Subcutaneous abdominal adipose tissue (tissue), 5 donors: ENCODE results near the gene GLT8D1.
"Not testable (repeated sequence)": the region's sequence is repeated elsewhere in the genome, so short reads cannot be mapped to it uniquely, and the experiment has no call there.

Source experiments
- H3K27ac ChIP-seq: one replicate; pipeline ENCODE4 v1.7.0; 2013; ENCODE audit warnings: low read depth, mild to moderate bottlenecking, inconsistent platforms, low read length, moderate library complexity
- H3K27me3 ChIP-seq, 5 donors: one replicate each; pipeline ENCODE4 v1.7.0; 2013; ENCODE audit warnings: low read length in 5 of 5, inconsistent platforms in 1 of 5; ENCODE audit not compliant: control insufficient read depth in 5 of 5, insufficient read depth in 4 of 5
- H3K36me3 ChIP-seq, 5 donors: one replicate each; pipeline ENCODE4 v1.7.0; 2013; ENCODE audit warnings: low read length in 5 of 5; ENCODE audit not compliant: control insufficient read depth in 5 of 5, insufficient read depth in 5 of 5
- H3K4me1 ChIP-seq, 5 donors: one replicate each; pipeline ENCODE4 v1.7.0; 2013; ENCODE audit warnings: low read length in 5 of 5, mild to moderate bottlenecking in 3 of 5, moderate library complexity in 1 of 5; ENCODE audit not compliant: control insufficient read depth in 5 of 5, insufficient read depth in 5 of 5
- H3K4me3 ChIP-seq, 5 donors: one replicate each; pipeline ENCODE4 v1.7.0; 2013; ENCODE audit warnings: low read length in 5 of 5, low read depth in 1 of 5
- H3K9ac ChIP-seq, 5 donors: one replicate each; pipeline ENCODE4 v1.7.0; 2013; ENCODE audit warnings: low read length in 5 of 5, mild to moderate bottlenecking in 4 of 5, moderate library complexity in 3 of 5
- H3K9me3 ChIP-seq, 5 donors: one replicate each; pipeline ENCODE4 v1.7.0; 2013; ENCODE audit warnings: low read length in 5 of 5; ENCODE audit not compliant: control insufficient read depth in 5 of 5
- donor health status: healthy.
- donor health status: healthy.
- donor health status: healthy.
- donor health status: healthy.
- donor health status: healthy.

The GLT8D1 gene

DNA sequence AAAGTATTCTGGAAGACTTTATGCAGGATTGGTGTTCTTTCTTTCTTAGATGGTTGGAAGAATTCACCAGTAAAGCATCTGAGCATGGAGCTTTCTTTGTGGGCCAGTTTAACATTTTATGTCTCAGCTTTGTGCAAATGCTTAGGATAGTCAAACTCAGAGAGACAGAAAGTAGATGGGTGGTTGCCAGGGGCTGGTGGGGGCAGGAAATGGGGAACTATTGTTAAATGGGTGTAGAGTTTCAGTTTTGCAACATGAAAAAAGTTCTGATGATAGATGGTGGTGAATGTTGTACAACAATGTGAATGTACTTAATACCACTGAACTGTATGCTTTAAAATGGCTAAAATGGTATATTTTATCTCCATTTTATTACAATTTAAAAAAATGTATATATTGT lies 25.1 kb upstream of the GLT8D1 start:
- Histone ChIP-seq H3K27me3 (no peaks in the 10 kb centered on the region), H3K4me3 (no peak overlapping the region), H3K36me3 (peaks cover 17 to 31% (median 25%) of the 10 kb centered on the region in 5 donors), H3K9ac (no peak overlapping the region), H3K27ac (no peak overlapping the region), H3K4me1 (no peaks in the 10 kb centered on the region), H3K9me3 (no peaks in the 10 kb centered on the region)

DNA sequence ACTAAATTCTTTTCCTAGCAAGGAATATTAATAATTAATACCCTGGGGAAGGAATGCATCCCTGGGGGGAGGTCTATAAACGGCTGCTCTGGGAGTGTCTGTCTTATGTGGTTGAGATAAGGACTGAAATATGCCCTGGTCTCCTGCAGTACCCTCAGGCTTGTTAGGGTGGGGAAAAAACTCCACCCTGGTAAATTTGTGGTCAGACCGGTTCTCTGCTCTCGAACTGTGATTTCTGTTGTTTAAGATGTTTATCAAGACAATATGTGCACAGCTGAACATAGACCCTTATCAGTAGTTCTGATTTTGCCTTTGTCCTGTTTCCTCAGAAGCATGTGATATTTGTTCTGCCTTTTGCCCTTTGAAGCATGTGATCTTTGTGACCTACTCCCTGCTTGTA lies 23.2 kb upstream of the GLT8D1 start:
- not testable (repeated sequence) for H3K4me3 ChIP-seq, H3K27ac ChIP-seq, H3K9me3 ChIP-seq, H3K9ac ChIP-seq, H3K4me1 ChIP-seq, H3K27me3 ChIP-seq
- peaks cover 11 to 27% (median 18%) of the 10 kb centered on the region in 5 donors for H3K36me3 ChIP-seq

DNA sequence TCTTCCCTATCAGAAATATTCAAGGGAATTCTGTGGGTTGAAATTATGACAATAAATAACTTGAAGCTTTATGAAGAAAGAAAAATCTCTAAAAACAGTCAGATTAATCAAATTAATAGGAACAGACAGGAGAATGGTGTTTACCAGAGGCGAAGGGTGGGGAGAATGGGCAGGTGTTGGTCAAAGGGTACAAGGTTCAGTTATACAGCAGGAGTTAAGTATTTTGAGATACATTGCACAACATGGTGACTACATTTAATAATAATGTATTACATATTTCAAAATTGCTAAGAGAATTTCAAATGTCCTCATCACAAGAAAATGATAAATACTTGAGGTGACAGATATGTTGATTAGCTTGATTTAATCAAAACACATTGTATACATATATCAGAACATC lies 18.9 kb upstream of the GLT8D1 start:
- Histone ChIP-seq H3K27ac (no peak overlapping the region), H3K9ac (no peak overlapping the region), H3K27me3 (no peaks in the 10 kb centered on the region), H3K36me3 (peaks cover 0 to 3% (median 0%) of the 10 kb centered on the region in 5 donors), H3K4me3 (no peak overlapping the region), H3K9me3 (no peaks in the 10 kb centered on the region), H3K4me1 (peaks cover 0 to 4% (median 0%) of the 10 kb centered on the region in 5 donors)

DNA sequence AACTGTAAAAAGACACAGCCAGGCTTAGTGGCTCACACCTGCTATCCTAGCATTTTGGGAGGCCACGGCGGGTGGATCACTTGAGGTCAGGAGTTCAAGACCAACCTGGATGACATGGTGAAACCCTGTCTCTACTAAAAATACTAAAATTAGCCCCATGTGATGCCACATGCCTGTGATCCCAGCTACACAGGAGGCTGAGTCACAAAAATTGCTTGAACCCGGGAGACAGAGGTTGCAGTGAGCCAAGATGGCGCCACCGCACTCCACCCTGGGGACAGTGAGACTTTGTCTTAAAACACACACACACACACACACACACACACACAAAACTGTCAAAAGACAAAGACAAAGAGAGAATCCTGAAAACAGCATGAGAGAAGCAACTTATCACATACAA lies 18.3 kb upstream of the GLT8D1 start:
- Histone ChIP-seq H3K27me3 (no peaks in the 10 kb centered on the region), H3K9ac (no peak overlapping the region)

DNA sequence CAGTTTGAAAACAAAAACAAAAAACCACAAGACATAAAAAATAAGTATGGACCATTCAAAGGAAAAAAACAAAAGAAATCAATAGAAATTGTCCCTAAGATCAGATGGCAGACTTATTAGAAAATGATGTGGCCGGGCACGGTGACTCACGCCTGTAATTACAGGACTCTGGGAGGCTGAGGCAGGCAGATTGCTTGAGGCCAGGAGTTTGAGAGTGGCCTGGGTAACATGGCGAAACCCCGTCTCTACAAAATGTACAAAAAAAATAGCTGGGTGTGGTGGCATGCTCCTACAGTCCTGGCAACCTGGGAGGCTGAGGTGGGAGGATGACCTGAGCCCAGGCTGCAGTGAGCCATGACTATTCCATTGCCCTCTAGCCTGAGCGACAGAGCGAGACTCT lies 16.9 kb upstream of the GLT8D1 start:
- Histone ChIP-seq H3K27me3 (no peaks in the 10 kb centered on the region), H3K4me1 (peaks cover 0 to 4% (median 0%) of the 10 kb centered on the region in 5 donors), H3K9ac (no peak overlapping the region), H3K27ac (no peak overlapping the region), H3K9me3 (no peaks in the 10 kb centered on the region), H3K4me3 (no peak overlapping the region), H3K36me3 (peaks cover 0 to 12% (median 3%) of the 10 kb centered on the region in 5 donors)

More for the DNA sequence above, 18.3 kb upstream of the GLT8D1 start:
- Histone ChIP-seq H3K27ac (no peak overlapping the region), H3K4me3 (no peak overlapping the region), H3K36me3 (peaks cover 0 to 7% (median 2%) of the 10 kb centered on the region in 5 donors), H3K4me1 (peaks cover 0 to 4% (median 0%) of the 10 kb centered on the region in 5 donors), H3K9me3 (no peaks in the 10 kb centered on the region)

DNA sequence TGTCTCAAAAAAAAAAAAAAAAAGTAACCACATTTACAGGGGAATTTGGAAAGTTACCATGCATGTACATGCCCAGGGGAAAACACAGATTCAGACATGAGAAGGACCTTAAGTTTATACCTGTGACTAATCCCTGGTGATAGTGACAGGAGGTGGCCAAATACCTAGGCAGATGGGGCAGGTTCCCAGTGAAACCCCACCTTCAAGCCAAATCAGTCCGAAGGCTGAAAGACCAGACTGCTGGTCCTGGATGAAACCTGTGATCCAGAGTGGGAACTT lies 16.1 kb upstream of the GLT8D1 start:
- Histone ChIP-seq H3K27me3 (no peaks in the 10 kb centered on the region), H3K27ac (no peak overlapping the region), H3K9me3 (no peaks in the 10 kb centered on the region), H3K36me3 (peaks cover 0 to 12% (median 3%) of the 10 kb centered on the region in 5 donors), H3K4me1 (peaks cover 0 to 4% (median 0%) of the 10 kb centered on the region in 5 donors), H3K4me3 (no peak overlapping the region), H3K9ac (no peak overlapping the region)

DNA sequence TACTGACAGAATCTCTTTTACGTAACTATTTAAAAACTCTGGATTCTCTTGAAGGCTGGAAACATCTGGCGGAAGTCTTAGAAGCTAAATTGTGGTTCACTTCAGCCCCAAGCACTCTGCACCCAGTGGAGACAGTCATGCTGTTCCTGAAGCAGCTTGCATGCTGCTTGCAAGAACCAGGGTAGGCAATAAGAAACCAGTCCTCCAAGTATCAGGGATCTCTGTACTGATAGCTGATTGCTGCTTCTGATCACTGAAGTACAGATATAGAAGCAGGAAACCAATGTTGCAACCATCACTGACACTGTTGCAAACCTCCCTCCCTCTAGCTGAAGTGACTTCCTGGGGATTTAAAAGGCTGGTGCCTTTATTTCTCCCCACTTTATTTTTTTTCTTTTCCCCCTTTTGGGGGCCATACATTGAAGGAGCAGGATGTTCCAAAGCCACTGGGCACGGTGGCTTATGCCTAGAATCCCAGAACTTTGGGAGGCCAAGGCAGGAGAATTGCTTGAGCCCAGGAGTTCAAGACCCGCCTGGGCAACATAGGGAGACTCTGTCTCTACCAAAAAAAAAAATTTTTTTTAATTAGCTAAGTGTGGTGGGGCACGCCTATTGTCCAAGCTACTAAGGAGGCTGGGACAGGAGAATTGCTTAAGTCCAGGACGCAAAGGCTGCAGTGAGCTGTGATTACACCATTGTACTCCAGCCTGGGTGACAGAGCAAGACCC lies 15.6 kb upstream of the GLT8D1 start:
- Histone ChIP-seq H3K9me3 (no peaks in the 10 kb centered on the region), H3K27me3 (no peaks in the 10 kb centered on the region), H3K27ac (no peak overlapping the region), H3K36me3 (peaks cover 0 to 12% (median 3%) of the 10 kb centered on the region in 5 donors), H3K4me3 (no peak overlapping the region), H3K4me1 (peaks cover 0 to 4% (median 0%) of the 10 kb centered on the region in 5 donors), H3K9ac (no peak overlapping the region)

DNA sequence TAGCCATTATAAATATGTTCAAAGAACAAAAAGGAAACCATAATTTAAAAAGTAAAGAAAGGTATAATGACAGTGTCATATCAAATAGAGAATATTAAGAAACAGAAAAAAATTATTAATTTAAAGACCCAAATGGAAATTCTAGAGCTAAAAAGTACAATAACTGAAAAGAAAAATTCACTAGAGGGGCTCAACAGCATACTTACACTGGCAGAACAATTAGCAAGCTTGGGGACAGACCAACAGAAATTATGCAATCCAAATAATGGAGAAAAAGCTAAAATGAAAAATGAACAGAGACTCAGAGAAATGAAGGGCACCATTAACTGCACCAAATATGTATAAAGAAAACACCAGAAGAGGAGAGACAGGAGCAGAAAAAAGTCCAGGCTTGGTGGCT lies 14.0 kb upstream of the GLT8D1 start:
- Histone ChIP-seq H3K27me3 (no peaks in the 10 kb centered on the region), H3K9ac (no peak overlapping the region), H3K4me1 (peaks cover 0 to 4% (median 0%) of the 10 kb centered on the region in 5 donors), H3K4me3 (no peak overlapping the region), H3K27ac (no peak overlapping the region), H3K9me3 (no peaks in the 10 kb centered on the region), H3K36me3 (peaks cover 0 to 12% (median 3%) of the 10 kb centered on the region in 5 donors)

DNA sequence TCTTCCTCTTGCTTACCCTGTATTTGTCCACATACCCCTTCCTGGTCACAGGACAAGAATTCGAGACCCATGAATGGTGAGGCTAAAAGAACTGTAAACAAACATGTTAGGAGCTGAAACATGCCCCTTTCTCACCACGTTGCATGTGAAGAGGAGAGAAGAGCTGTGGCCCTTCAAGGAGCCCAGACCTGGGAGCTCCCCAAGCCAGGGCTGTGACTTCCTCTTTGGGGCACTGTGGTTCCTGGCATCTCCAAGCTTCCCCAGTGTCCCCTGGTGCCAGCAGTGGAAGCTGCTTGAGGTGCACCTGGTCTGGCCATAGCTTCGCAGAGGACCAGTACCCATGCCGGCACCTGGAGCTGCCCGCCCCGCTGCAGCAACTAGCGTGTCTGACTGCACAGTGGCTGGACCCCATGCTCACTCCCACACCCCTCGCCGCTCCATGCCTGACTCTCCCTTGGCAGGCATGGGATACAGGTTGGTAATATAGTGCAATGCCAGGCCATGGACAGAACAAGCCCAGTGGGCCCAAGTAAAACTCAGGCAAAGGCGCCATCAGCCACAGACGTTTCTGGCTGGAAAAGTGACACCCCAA lies 10.2 kb upstream of the GLT8D1 start:
- H3K4me3 ChIP-seq, result no peak overlapping the region
- no peaks in the 10 kb centered on the region for H3K27me3 ChIP-seq
- H3K27ac ChIP-seq, result no peak overlapping the region
- H3K4me1 ChIP-seq, result peaks cover 0 to 6% (median 0%) of the 10 kb centered on the region in 5 donors
- H3K9ac ChIP-seq, result no peak overlapping the region
- no peaks in the 10 kb centered on the region for H3K9me3 ChIP-seq
- peaks cover 0 to 13% (median 3%) of the 10 kb centered on the region in 5 donors for H3K36me3 ChIP-seq

DNA sequence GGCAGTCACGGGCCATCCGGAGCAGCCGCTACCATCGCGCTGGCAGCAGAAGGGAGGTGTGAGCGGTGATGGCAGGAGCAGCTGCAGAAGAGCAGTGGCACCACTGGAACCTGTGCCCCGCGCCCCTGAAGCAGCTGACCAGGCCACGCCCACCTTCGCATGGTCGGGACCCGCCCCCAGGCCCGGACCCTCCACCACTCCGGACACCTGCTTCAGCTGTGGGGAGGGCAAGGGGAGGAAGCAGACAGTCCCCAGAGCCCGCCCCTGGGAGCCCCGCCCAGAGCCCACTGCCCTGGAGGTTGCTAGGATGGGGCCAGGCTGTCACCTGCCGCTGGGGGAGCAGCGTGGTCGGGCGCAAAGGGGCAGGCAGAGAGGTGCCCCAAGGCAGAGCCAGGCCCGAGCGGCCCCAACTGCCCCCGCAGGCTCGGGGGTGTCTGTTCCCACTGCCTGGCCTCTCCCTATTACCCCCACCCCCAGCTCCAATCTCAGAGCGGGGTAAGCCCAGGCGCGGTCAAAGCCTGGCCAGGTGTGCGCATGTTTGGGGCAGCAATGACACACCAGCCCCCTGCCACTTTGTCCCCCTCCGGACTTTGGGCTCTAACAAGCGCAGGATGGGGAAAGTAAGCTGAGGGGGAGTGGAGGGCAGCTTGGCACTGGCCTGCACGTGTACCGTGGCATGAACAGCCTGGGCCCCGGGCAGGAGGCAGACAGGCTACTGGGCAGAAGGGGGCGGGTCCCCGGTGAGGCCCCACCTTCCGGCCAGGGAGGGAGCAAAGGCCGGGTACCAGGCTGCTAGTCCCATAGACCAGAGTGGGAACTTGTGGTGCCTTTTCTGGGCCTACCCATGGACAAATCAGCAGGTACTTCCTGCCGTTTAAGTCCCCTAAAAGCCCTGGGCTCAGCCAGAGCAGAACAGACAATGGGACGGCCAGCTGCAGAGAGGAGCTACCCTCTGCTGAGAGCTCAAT lies 9.0 kb upstream of the GLT8D1 start:
- H3K27ac ChIP-seq, result no peak overlapping the region
- no peak overlapping the region for H3K4me3 ChIP-seq
- H3K9me3 ChIP-seq, result no peaks in the 10 kb centered on the region

More for the DNA sequence above, 9.0 kb upstream of the GLT8D1 start:
- Histone ChIP-seq H3K27me3 (no peaks in the 10 kb centered on the region), H3K4me1 (peaks cover 0 to 6% (median 0%) of the 10 kb centered on the region in 5 donors), H3K36me3 (peaks cover 0 to 13% (median 6%) of the 10 kb centered on the region in 5 donors), H3K9ac (no peak overlapping the region)
